Endothelial cell of umbilical vein (primary cell): Measurements from ENCODE around the gene KMT5C. TPM values are rescaled to one million over a fixed set of nuclear protein-coding genes. Genes with fewer than 3 reads are reported as not detected.

Experiments
- BruUV-seq: library from RNA; stranded (reverse); fragments of 400-500 nt; replicated peaks from 2 replicates; lab custom pipeline; 2021; lab: Mats Ljungman, UMichigan
- CTCF ChIA-PET: fragments of 300-600, 350-600 bp; sonication (Branson Sonifier 250); formaldehyde crosslinking; loops from one replicate; lab custom pipeline; 2021; ENCODE audit warnings: antibody characterized with exemption, inconsistent platforms; lab: Charles Lee
- POLR2A ChIA-PET: fragments of 300-600, 350-600 bp; sonication (Branson Sonifier 250); formaldehyde crosslinking; loops from one replicate; lab custom pipeline; 2021; ENCODE audit warnings: antibody characterized with exemption, inconsistent platforms; lab: Charles Lee
- DNase-seq: peaks from one replicate; pipeline ENCODE4 v3.0.0-alpha.2; 2011; ENCODE audit warnings: low read depth, low spot score
- FAIRE-seq: peaks from 2 replicates; lab custom pipeline; 2011; peaks lifted over from hg19 to GRCh38; lab: Jason Lieb, UNC
- H2AFZ ChIP-seq: 2 replicates; pipeline ENCODE4 v1.6.0; 2012; ENCODE audit warnings: low read depth, low read length, control low read depth, inconsistent platforms
- H3K27ac ChIP-seq: 2 replicates; pipeline ENCODE4 v1.5.1; 2011; ENCODE audit warnings: low read depth, mild to moderate bottlenecking, control low read depth, low read length, moderate library complexity; ENCODE audit not compliant: insufficient read depth
- H3K27me3 ChIP-seq, 2 experiments: 2 replicates each; pipeline versions ENCODE4 v1.6.0 to v1.6.1; 2011; ENCODE audit warnings: low read length in 2 of 2, mixed read lengths in 1 of 2; ENCODE audit not compliant: control insufficient read depth in 2 of 2, insufficient read depth in 2 of 2
- H3K36me3 ChIP-seq, 2 experiments: 2 replicates in 1 of 2; 3 replicates in 1 of 2; pipeline ENCODE4 v1.5.1; 2011; ENCODE audit warnings: low read length in 2 of 2, mild to moderate bottlenecking in 1 of 2, moderate library complexity in 1 of 2; ENCODE audit not compliant: control insufficient read depth in 2 of 2, insufficient read depth in 2 of 2; ENCODE audit errors: extremely low read depth in 1 of 2
- H3K4me1 ChIP-seq: 3 replicates; pipeline ENCODE4 v1.5.1; 2011; ENCODE audit warnings: mild to moderate bottlenecking, low read length; ENCODE audit not compliant: control insufficient read depth, insufficient read depth; ENCODE audit errors: extremely low read depth
- H3K4me2 ChIP-seq: 2 replicates; pipeline ENCODE4 v1.6.1; 2011; ENCODE audit warnings: low read length, control low read depth, mixed read lengths; ENCODE audit not compliant: insufficient read depth
- H3K4me3 ChIP-seq, 3 experiments: fragments of 200-600 bp in 1 of 3; sonication (generic), shearing (Covaris generic) in 1 of 3; replicated peaks in 1 of 3; 2 replicates each; pipeline ENCODE4 v1.5.1; 2011 to 2016; ENCODE audit warnings: control low read depth in 3 of 3, low read length in 3 of 3, mild to moderate bottlenecking in 2 of 3, inconsistent platforms in 1 of 3, low read depth in 1 of 3, moderate library complexity in 1 of 3; ENCODE audit not compliant: insufficient read depth in 1 of 3
- H3K79me2 ChIP-seq: 2 replicates; pipeline ENCODE4 v1.6.0; 2012; ENCODE audit warnings: low read length, inconsistent platforms; ENCODE audit not compliant: control insufficient read depth, insufficient read depth
- H3K9ac ChIP-seq: replicated peaks from 2 replicates; pipeline ENCODE3; 2011; ENCODE audit warnings: low read length, control low read depth; ENCODE audit not compliant: insufficient read depth; ENCODE audit errors: extremely low read depth
- H3K9me1 ChIP-seq: replicated peaks from 3 replicates; pipeline ENCODE4 v1.6.0; 2011; ENCODE audit warnings: mild to moderate bottlenecking, low read length; ENCODE audit not compliant: control insufficient read depth, insufficient read depth; ENCODE audit errors: extremely low read depth
- H3K9me3 ChIP-seq: replicated peaks from 2 replicates; pipeline ENCODE4 v1.5.1; 2012; ENCODE audit warnings: low read length, inconsistent platforms; ENCODE audit not compliant: control insufficient read depth, insufficient read depth
- H4K20me1 ChIP-seq: replicated peaks from 2 replicates; pipeline ENCODE3; 2011; ENCODE audit warnings: mild to moderate bottlenecking, low read length; ENCODE audit not compliant: control insufficient read depth, insufficient read depth; ENCODE audit errors: extremely low read depth
- CTCF ChIP-seq, 2 donors: IDR thresholded peaks; 1 replicate in 1 of 2; 2 replicates in 1 of 2; pipeline ENCODE4 v1.5.1; 2011; ENCODE audit warnings: low read length in 2 of 2, mild to moderate bottlenecking in 2 of 2, moderate library complexity in 2 of 2, control low read depth in 1 of 2, inconsistent platforms in 1 of 2, low read depth in 1 of 2; ENCODE audit not compliant: insufficient read depth in 1 of 2; ENCODE audit errors: extremely low read depth in 1 of 2
- EZH2 ChIP-seq: IDR thresholded peaks from 2 replicates; pipeline ENCODE4 v1.6.1; 2012; ENCODE audit warnings: borderline replicate concordance, low read depth, mild to moderate bottlenecking, moderate library complexity, low read length, inconsistent platforms; ENCODE audit not compliant: severe bottlenecking
- FOS ChIP-seq: IDR thresholded peaks from 2 replicates; pipeline ENCODE4 v1.6.1; 2011; ENCODE audit warnings: mild to moderate bottlenecking, low read length, moderate library complexity, borderline replicate concordance; ENCODE audit not compliant: insufficient read depth
- GATA2 ChIP-seq: IDR thresholded peaks from 2 replicates; pipeline ENCODE4 v1.7.0; 2011; ENCODE audit warnings: low read depth, mild to moderate bottlenecking, moderate library complexity, mixed read lengths, low read length; ENCODE audit not compliant: insufficient read length, insufficient read depth
- JUN ChIP-seq: IDR thresholded peaks from 2 replicates; pipeline ENCODE4 v1.6.1; 2011; ENCODE audit warnings: borderline replicate concordance, low read depth; ENCODE audit not compliant: insufficient read length, insufficient read depth
- MYC ChIP-seq: IDR thresholded peaks from one replicate; pipeline ENCODE4 v1.6.1; 2011; ENCODE audit warnings: mild to moderate bottlenecking, low read depth, low read length
- POLR2A ChIP-seq: IDR thresholded peaks from 2 replicates; pipeline ENCODE4 v1.6.1; 2012; ENCODE audit warnings: low read depth, mild to moderate bottlenecking, control low read depth, low read length
- POLR2AphosphoS5 ChIP-seq: IDR thresholded peaks from 2 replicates; pipeline ENCODE4 v1.6.1; 2012; ENCODE audit warnings: low read depth, mild to moderate bottlenecking, control low read depth, low read length, moderate library complexity; ENCODE audit not compliant: insufficient read depth
- dilution Hi-C: fragments of 300-500 bp; cut with MboI; formaldehyde crosslinking; loops from one replicate; pipeline ENCODE4 v1.15.0; 2019; ENCODE audit warnings: low sequenced_read_pairs; ENCODE audit not compliant: extremely low pct_ligation_motif_present
- intact Hi-C: fragments of 100-400 bp; cut with micrococcal nuclease; formaldehyde crosslinking; loops from one replicate; pipeline ENCODE4 v1.10.0; 2022
- polyA plus RNA-seq, 4 experiments: library from polyadenylated mRNA; depleted of rRNA in 3 of 4; stranded (reverse) in 3 of 4; unstranded in 1 of 4; fragments of >200 nt; gene quantifications; 2 replicates each; pipeline versions ENCODE4 v1.2.1 to v1.2.3, GENCODE V29; 2011 to 2012; ENCODE audit warnings: missing spikeins in 1 of 4
- total RNA-seq: library from RNA; stranded (reverse); gene quantifications from 2 replicates; pipeline ENCODE4 v1.2.3, GENCODE V29; 2021
- TF ChIP-seq, protein P1 (sequence below): IDR thresholded peaks from 2 replicates; pipeline ENCODE4 v1.6.1; 2011; ENCODE audit not compliant: insufficient read depth, insufficient read length

KMT5C gene
- total and polyA plus RNA-seq, 2 donors (not counting 3 experiments of a cell fraction or from before 2014, with no cell fraction given): 7.2 to 13.5 TPM

GRCh38 chr19:55365964-55366363 lies 26.3 kb downstream of the KMT5C start:
- H3K9ac ChIP-seq: no peak overlapping the region

More at GRCh38 chr19:55365964-55366363, 26.3 kb downstream of the KMT5C start:
- ChIA-PET CTCF (interaction anchor here (1.2 kb wide), 1 partner anchor 9 kb away, joined by 3 read pairs; no protein-coding TSS in a partner anchor), POLR2A (no interaction called here)
- Histone ChIP-seq H3K27ac (no peak overlapping the region), H2AFZ (no peak overlapping the region), H3K4me1 (peaks cover 3% of the 10 kb centered on the region), H4K20me1 (no peaks in the 10 kb centered on the region), H3K9me3 (no peaks in the 10 kb centered on the region), H3K9me1 (no peaks in the 10 kb centered on the region), H3K79me2 (no peaks in the 10 kb centered on the region), H3K27me3 (peaks cover 7 to 18% of the 10 kb centered on the region in 2 experiments), H3K4me3 (no peak overlapping the region), H3K4me2 (no peak overlapping the region), H3K36me3 (no peaks in the 10 kb centered on the region)
- no TSS peak for BruUV-seq
- dilution Hi-C loops: no loop called here
- no peak for TF ChIP-seq MYC
- no peak for TF ChIP-seq JUN
- TF ChIP-seq CTCF (IDR thresholded peaks at IDR 0.05; ENCODE audit: extremely low read depth in 1 of 2, insufficient read depth in 1 of 2, low read depth in 1 of 2, low read length in 2 of 2): no peak
- no peak for TF ChIP-seq EZH2
- TF ChIP-seq POLR2AphosphoS5: no peak
- TF ChIP-seq FOS: no peak
- TF ChIP-seq, protein P1, sequence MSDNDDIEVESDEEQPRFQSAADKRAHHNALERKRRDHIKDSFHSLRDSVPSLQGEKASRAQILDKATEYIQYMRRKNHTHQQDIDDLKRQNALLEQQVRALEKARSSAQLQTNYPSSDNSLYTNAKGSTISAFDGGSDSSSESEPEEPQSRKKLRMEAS: no peak
- no peak for TF ChIP-seq GATA2
- TF ChIP-seq POLR2A: no peak
- intact Hi-C loops: no loop called here
- DNase-seq (no peak), FAIRE-seq (no peak)
